Head of caudate nucleus (tissue), 42 donors: Measurements from ENCODE around the gene EEF1AKMT2.
"Not testable (repeated sequence)": the region's sequence is repeated elsewhere in the genome, so short reads cannot be mapped to it uniquely, and the experiment has no call there.

Source experiments
- DNase-seq, 42 donors: peaks; one replicate each; pipeline versions ENCODE4 v3.0.0 to v3.0.0-alpha.2; 2020 to 2021; ENCODE audit warnings: mixed read lengths in 7 of 42
- intact Hi-C: fragments of 100-400 bp; cut with DNase I; formaldehyde crosslinking; loops from one replicate; pipeline ENCODE4 v1.15.0; 2022

Gene EEF1AKMT2

DNA sequence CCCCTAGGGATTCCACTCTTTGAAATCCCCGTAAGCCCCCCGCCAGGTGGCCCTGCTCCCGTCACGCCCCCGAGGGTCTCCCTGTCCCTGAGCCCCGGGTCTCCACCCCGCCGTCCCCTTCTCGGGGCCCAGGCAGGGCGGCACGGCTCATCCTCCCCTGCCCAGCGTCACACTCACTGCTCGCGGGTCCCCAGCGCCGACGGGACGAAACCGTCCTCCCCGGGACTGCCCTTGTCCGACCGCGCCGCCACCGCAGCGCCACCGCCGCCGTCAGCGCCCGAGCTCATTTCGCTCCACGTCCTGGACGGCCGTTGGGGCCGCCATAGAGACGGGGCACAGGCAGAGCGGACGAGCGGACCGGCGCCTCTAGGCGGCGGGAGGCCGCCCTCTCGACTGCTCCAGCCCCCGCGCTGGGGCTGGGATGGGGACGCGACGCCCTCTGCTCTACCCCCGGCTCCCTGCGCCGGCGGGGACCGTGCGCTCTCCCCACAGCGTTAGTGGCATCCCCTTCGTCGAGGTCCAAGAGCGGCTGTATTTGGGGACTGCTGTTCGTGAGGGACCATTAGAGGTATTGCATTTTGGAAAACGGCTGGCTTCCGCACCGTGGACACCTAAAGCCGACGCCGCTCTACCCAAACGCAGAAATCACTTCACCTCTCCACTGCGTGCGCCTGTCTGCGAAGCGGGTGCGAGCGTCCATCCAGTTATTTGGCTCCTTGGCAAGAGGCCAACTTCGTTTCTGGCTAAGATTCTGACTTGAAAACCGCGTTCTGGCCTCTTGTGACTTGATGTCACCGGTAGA lies at the start of gene EEF1AKMT2:
EEF1AKMT2 (minus strand) TSS at position 341 of the 802 bp plus-strand sequence; CDS start at position 287, 54 bp downstream.
- intact Hi-C loops = loop anchor here (5.0 to 10.0 kb wide), 2 partner anchors 49 to 123 kb away; partner anchors contain the start of gene FAM53B
- peak; percentile 44 to 92 (median 84) for DNase-seq

DNA sequence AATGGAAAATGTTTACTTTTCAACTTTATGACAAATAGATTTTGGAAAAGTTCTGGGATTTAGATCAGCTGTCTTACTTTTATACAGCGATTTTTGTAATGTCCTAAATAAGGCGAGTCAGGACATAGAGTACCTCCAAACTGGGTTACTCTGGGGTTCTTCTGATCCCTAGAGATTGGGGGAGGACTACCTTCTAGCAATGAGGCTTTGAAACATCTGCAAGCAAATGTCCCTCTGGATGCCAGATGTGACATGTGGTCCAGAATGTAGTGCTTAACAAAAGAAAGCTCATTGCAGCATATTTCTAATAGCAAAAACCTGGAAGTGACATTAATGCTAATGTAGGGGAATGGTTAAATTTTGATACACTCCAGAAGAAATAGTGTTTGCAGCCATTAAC lies 46.0 kb upstream of the EEF1AKMT2 start:
- DNase-seq = no peak
- intact Hi-C loops = no loop called here

DNA sequence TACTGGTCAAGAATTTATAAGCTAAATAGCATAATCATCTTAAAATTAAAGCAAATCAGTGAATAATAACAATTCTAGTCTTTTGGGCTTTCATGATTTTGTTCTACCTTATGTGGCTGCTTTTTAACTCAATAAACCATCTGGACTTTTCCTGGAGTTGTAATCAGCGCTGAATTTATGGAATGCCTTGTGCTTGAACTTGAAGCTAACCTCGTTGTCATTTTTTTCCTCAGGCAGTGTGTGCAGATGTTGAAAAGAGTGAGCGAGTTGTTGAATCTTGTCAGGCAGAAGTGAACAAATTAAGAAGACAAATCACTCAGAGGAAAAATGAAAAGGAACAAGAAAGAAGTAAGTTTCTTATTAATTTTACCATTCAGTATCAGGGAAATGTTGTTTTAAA lies 39.4 kb upstream of the EEF1AKMT2 start:
- intact Hi-C loops = no loop called here
- no peak for DNase-seq

DNA sequence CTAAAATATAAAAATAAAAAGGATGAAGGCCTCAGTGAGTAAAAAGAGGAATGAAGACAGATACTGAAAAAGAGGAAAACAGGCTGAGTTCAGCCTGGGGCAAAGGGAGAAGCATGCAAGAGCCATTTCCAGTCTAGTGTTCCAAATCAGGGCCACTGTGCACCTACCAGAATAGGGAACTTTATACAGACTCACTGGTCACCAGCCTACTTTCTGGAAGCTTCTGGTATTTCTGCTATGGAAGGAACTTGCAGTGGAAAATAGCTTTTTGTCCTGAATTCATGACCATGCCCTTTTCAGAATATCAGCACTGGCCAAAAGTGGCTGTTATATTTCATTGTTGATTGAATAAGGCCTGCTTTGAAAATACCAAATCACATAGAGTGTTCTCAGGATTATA lies 38.8 kb upstream of the EEF1AKMT2 start:
- intact Hi-C loops = no loop called here
- peak in 4 of 42 donors; percentile 2 to 13 (median 8) for DNase-seq

DNA sequence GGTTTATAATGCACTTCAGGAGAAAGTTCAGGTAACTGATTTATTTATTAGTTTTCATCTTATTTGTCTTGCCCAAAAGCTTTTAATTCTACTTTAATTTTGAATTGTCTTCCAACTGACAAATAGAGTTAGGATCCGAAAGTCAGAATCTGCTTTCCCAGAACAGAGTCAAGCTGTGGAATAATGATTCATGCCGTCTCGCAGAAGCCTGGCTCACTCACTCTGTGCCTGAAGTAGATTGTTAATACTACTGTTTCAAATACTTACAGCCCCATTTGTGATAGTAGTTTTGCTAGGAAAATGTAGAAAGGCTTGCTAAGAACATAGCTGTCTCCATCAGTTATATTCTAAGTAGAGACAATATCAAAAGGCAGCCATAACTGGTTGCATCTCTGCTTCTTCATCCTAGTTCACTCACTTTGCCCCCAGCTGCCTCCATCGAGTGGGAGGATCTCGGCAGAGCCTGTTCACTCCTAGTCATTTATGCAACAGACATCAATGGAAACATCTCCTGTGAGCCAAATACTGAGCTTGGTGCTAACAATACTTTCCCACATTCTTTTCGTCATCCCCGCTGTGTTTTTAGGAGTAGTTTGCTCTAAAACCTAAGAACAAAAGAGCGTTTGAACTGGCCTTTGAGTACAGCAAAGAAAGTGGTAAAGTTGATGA lies 37.9 kb upstream of the EEF1AKMT2 start:
- intact Hi-C loops = loop anchor here (10.0 kb wide), 1 partner anchor 295 kb away; no protein-coding TSS in a partner anchor
- peak in 37 of 42 donors; percentile 4 to 76 (median 44) for DNase-seq

DNA sequence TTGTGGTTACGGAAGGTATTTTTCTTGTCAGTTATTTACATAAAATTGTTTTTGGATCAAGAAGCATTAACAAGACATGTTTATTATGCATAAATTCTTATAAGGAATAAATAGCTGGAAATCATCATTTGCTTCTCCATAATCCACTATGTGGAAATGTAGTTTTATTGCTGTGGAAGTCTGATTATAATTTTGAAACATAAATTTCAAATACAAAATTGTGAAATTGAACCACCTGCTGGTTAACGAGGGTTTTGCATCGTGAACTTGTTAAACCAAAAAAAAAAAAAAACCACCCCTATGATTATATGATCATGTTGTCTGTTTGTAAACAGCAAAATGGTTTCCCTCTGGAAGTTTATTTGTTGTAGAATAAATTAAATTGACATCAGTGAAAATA lies 35.8 kb upstream of the EEF1AKMT2 start:
- intact Hi-C loops = loop anchor here (10.0 kb wide), 1 partner anchor 293 kb away; no protein-coding TSS in a partner anchor
- DNase-seq = peak in 4 of 42 donors; percentile 10 to 65 (median 22)

DNA sequence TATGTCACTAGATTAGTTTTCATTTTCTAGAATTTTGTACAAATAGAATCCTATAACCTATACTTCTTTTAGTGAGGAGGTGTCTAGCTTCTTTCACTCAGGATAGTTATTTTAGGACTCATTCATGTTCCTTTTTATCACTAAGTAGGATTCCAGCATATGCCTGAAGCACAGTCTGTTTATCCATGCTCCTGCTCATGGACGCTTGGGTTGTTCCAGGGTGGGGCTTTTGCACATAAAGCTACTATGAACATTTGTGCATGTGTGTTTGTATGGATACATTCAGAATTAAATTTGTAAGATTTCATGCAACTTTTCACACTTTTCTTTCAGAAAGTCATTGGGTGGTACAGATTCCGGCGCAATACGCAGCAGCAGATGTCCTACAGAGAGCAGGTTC lies 34.6 kb upstream of the EEF1AKMT2 start:
- DNase-seq = no peak
- intact Hi-C loops = loop anchor here (10.0 kb wide), 1 partner anchor 291 kb away; no protein-coding TSS in a partner anchor

DNA sequence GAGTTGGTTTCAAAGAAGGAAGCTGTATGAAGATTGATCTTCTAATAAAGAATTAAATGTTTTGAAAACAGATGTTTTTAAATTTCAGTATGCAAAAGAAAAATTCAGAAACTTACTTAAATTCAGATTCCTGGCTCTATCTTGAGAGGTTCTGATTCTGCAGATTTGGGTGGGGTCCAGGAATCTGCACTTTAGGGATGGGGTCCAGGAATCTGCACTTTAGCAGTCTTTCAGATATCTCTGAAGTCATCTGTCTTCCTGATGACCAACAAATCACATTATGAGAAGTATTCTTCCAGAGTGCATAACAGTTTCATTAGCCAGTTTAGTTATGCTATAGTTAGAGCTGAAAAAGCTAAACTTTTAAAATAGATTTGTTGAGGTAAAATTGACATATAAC lies 34.0 kb upstream of the EEF1AKMT2 start:
- no peak for DNase-seq
- intact Hi-C loops = loop anchor here (10.0 kb wide), 1 partner anchor 291 kb away; no protein-coding TSS in a partner anchor

DNA sequence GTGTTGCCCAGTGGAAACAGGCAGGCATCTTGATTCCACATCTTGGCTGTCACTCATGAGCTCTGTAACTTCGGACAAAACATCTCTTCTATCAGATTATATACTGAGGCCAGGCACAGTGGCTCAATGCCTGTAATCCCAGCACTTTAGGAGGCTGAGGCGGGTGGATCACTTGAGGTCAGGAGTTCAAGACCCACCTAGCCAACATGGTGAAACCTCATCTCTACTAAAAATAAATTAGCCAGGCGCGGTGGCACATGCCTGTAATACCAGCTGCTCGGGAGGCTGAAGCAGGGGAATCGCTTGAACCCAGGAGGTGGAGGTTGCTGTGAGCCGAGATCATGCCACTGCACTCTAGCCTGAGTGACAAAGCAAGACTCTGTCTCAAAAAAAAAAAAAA lies 33.2 kb upstream of the EEF1AKMT2 start:
- intact Hi-C loops = loop anchor here (10.0 kb wide), 1 partner anchor 290 kb away; no protein-coding TSS in a partner anchor
- not testable (repeated sequence) for DNase-seq

DNA sequence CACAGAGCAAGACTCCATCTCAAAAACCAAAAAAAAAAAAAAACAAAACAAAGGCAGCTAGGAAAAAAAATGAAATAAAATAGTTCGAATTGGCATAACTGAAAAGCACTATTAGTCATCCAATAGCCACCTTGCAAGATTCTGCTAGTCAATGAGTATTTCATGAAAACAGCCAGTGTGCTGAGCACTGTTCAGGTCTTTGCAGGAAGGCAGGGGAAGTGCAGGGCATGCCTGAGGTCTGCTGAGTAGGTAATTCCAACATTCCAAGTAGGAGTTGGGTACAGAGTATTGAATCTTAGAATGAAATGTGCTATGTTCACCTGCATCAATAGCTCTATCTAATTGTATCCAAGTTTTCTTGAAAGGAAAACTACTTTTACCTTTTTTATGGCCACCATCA lies 32.8 kb upstream of the EEF1AKMT2 start:
- intact Hi-C loops = loop anchor here (10.0 kb wide), 1 partner anchor 290 kb away; no protein-coding TSS in a partner anchor
- no peak for DNase-seq

DNA sequence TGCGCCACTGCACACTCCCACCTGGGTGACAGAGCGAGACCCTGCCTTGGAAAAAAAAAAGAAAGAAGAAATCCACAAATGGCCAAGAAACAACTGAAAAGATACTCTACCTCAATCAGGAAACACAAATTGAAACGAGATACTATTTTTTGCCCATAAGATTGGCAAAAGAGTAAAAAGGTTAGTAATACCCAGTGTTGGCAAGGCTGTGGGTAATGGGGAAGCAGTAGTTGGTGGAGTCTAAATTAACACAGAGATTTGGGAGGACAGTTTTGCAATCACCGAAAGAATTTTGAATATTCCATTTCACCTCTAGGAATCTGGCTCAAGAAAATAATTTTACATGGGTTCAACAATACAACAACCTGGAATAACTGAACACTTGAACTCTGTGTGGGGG lies 29.8 kb upstream of the EEF1AKMT2 start:
- no peak for DNase-seq
- intact Hi-C loops = loop anchor here (10.0 kb wide), 1 partner anchor 287 kb away; no protein-coding TSS in a partner anchor

DNA sequence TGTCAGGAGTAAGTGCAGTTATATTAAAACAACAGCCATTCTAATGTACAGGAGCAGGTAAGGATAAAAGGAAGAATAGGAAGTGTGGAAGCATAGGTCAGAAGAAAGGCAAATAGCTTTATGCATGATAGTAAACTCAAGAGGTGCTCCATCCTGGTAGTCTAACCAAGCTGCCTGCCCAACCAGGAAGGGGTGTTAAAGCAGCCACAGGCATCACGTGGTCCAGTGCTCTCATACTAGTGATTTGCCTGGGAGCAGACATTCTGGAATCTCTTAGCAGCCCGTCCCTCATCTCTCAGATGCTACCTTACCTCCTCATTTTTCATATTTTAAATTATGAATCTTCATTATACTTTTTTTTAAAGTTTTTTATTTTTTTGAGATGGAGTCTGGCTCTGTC lies 28.4 kb upstream of the EEF1AKMT2 start:
- intact Hi-C loops = loop anchor here (10.0 kb wide), 1 partner anchor 285 kb away; no protein-coding TSS in a partner anchor
- DNase-seq = no peak

DNA sequence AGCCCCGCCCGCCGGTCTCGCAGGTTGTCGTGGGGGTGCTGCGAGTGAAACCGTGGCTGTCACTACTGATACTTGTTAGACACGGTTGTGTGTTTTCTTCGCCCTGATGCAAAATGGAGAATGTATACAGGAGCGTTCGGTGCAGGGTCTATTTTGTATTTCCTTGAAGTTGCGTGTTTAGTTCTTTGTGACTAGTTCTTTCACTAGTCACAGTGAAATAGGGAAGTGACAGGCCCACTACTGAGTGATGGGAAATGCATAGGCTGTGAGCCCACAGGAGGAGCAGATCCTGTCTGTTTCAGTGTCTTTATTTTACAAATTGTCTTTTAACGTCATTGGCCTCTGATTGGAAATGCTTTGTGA lies 10.6 kb upstream of the EEF1AKMT2 start:
- intact Hi-C loops = no loop called here
- DNase-seq = peak in 3 of 42 donors; percentile 5 to 11 (median 6)

DNA sequence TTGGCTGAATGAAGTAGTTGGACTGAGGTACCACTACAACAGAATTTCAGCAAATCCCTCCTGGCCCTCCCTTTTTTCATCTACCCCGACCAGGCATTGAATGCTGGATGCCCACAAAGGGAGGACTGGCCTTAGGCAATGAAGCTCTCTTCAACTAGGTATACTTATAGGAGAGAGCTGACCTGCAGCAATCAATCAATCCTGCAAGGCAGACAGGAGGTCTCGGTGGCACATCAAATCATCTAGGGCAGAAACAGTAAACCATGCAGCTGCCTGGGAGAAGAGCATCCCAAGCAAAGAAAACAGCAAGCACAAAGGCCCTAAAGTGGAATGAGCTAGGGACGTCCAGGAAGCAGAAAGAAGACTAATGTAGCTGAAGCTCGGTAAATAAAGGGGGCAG lies 7.5 kb upstream of the EEF1AKMT2 start:
- DNase-seq = no peak
- intact Hi-C loops = loop anchor here (10.0 kb wide), 1 partner anchor 116 kb away; no protein-coding TSS in a partner anchor

DNA sequence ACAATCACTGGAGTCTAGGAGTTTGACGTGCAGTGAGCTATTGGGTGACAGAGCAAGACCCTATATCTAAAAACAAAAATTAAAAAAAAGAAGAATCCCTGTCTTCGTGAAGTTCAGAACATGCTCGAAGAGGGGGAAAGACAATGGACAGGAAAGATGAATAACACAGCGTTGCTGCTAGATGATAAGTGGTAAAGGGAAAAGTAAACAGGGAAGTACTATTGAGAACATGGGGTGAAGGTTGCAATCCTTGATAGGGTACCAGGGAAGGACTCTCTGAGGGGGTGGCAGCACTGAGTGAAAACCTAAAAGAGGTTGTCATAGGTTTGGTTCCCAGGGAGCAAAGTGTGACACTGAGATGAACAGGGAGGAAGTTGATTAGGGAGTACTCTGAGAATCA lies 7.1 kb upstream of the EEF1AKMT2 start:
- intact Hi-C loops = loop anchor here (10.0 kb wide), 1 partner anchor 116 kb away; no protein-coding TSS in a partner anchor
- DNase-seq = no peak

DNA sequence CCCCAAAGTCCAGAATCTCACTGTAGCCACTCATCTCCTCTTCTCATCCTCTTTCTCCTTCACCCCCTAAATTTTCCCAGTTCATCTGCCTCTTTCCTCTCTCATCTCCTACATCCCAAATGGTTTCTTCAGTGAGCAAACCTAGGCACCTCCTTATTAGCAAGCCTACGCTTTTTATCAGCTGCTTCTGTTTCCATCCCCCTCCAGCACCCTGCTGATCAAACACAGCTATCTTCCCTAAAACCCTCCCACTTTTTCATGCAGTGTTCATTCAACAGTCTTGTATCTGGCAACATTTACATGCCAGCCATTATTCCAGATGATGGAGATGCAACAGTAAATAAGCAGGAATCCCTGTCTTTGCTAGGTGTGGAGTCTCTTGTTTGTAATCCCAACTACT lies 6.7 kb upstream of the EEF1AKMT2 start:
- peak in 1 of 42 donors; percentile 29 for DNase-seq
- intact Hi-C loops = loop anchor here (10.0 kb wide), 1 partner anchor 116 kb away; no protein-coding TSS in a partner anchor

DNA sequence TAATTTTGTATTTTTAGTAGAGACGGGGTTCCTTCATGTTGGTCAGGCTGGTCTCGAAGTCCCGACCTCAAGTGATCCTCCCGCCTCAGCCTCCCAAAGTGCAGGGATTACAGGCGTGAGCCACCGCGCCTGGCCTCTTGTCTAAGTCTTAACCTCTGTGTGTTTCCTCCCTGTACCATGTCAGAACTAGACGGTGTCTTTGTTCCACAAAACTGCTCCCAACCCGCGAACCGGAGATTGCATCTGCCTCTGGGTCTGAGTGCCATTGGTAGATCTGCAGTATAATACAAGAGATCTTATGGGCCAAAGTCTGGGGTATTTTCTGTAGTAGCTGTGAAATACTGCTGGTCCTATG lies 1.3 kb upstream of the EEF1AKMT2 start:
- intact Hi-C loops = loop anchor here (5.0 to 10.0 kb wide), 2 partner anchors 51 to 122 kb away; partner anchors contain the start of gene FAM53B
- no peak for DNase-seq

DNA sequence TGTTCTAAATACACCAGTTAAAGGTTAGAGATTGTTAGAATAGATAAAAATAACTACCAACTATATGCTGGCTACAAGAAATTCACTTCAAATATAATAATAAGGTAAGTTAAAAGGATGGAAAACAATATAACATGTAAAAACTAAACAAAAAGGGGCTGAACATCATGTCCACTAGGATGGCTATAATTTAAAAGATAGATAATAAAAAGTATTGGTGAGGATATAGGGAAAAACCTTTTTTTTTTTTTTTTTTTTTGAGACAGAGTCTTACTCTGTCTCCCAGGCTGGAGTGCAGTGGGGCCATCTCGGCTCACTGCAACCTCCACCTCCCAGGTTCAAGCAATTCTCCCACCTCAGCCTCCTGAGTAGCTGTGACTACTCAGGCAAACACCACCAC lies 8.8 kb downstream of the EEF1AKMT2 start:
- intact Hi-C loops, DNase-seq: not testable (repeated sequence)

DNA sequence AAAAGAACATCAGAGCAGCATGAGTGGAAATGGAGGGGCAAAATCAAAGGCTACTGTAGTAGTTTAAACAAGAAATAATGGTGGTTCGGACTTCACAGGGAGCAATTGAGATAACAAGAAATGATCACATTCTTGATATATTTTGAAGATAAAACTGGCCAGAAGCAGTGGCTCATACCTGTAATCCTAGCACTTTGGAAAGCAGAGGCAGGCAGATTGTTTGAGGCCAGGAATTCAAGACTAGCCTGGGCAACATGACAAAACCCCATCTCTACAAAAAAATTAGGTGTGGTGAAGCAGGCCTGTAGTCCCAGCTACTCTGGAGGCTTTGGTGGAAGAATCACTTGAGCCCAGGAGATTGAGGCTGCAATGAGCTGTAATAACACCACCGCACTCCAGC lies 22.9 kb downstream of the EEF1AKMT2 start:
- intact Hi-C loops = no loop called here
- no peak for DNase-seq

DNA sequence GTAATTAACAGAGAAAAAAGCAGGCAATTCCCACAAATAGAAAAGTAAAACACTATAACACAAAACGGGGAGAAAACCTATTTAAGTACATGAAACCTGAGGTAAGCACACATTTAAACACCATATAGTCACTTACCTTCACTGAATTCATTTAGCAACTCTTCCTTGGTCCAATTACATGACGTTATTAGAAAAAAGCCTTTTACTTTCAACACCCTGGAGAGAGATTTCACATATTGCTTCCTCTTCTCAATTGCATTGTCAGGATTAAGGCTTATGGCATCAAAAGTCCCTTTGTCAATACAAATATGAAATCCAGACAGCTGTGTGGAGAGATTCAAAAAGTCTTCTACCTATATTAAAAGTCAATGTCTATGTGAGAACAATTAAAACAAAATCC lies 26.4 kb downstream of the EEF1AKMT2 start:
- intact Hi-C loops = no loop called here
- no peak for DNase-seq
